Measurements from ENCODE around the gene LINS1.
A peak's percentile ranks its signal among the peaks of the same experiment; 100 is the strongest.
"Not testable (repeated sequence)": the region's sequence is repeated elsewhere in the genome, so short reads cannot be mapped to it uniquely, and the experiment has no call there.

Gene LINS1

DNA sequence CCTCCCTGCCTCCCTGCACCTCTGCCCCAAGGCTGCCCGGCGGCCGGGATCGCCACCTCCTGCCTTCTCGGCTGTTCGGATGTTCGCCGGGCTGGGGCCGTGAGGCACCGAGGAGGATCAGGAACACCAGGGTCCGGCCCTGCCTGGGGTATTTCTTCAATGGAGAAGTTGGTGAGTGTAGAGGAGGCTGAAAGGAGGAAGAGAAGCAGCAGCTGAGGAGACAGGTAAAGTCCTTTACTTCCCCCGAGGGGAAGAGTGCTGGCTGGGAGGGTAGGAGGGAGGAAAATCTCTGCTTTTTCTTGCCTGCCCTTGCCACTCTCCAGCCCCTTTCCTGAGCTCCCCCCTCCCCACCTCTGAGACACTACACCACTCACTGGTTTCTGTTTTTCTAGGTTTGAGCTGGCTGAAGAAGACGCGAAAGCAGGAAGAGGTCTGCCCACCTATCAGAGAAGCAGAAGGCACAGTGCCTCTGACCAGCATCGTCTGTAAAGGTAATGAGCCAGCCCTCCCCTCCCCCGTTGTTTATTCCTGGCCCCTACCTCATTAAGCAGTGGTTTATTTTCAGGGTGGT is 924 bp upstream of the LINS1 start:
- no peak for DNase-seq (ENCODE audit: low read depth)

DNA sequence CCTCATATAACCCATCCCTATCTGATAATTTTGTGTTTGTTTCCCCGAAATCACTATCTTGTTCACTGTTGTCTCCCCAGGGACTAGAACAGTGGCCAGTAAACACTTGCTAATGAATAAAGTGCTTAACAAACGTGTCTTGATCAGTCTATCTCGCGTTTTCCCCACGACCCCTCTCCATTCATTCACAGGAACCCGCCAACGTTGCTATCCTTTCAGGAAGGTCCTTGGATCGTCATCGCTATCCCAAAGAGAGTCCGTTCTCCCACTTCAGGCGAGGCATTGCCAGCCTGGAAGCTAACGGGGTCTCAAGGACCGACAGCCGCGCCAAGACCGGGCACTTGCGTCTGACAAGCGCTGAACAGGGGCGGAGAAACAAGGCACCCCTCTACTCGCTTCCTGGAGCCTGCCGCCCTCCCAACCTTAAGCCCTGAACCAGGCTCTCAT is 344 bp downstream of the LINS1 start:
- DNase-seq (ENCODE audit: low read depth) = no peak

DNA sequence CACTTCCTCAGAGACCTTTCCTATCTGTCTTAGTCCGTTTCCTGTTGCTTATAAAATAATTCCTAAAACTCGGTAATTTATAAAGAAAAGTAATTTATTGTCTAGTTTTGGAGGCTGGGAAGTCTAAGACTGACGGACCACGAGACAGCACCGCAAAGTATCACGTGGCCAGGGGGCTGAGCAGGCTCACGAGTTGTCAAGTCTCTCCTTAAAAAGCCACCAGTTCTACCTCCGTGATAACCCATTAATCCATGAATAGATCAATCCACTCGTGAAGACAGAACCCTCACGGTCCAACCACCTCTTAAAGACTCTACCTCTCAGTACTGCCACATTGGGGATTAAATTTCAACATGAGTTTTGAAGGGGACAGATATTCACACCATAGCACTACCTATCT is 821 bp downstream of the LINS1 start:
- peak; percentile 40 for DNase-seq (ENCODE audit: low read depth)

DNA sequence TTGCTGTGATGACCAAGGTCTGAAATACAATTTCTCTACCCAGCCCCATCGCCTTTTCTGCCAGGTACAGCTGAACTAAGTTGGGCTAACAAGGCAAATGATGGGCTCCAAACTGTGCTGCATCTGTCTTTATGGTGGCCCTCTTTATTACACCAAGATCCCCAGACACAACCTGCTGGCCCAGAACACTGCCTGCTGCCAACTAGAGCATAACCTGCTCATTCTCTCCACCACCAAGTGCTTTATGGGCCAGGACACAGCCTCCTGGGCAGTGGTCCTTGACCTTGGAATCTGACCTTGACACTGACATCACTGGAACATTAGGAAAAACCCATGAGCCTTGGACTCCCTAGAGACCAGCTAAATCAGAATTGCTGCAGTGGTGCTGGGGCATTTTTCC is 3.3 kb downstream of the LINS1 start:
- DNase-seq (ENCODE audit: low read depth) = no peak

DNA sequence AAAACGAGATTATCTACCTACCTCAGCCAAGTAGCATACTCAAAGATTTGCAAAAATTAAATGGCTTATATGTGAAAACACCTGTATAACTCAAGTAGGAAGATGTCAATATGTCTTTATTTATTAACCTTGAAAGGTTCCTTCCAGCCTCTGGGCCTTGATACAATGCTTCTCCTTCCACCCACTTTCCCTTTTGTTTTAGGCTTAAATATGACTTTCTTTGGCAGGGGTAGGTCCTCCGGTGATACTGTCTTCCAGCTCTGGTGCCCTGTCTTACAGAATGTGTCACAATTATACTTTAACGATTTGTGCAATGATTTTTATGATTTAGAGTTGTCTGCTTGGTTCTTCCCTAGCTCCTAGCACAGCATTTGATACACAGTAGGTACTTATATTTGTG is 4.1 kb downstream of the LINS1 start:
- DNase-seq (ENCODE audit: low read depth) = no peak

DNA sequence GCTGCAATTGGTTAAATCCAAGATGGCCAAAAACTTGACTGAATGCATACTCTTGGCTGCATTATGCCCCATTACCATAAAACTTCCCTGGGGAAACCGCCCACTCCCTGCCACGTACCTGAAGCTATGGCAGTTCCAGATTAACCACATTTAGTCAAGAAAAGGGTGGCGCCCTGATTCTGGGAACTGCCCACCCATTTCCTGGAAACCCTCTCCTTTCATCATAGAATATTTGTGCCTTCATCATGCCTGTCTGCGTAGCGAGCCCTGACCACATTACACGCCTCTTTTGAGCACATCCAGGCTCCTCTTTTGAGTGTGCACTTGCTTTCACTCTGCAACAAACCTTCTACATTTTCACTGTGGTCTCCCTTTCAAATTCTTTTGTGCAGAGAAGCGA is 5.2 kb downstream of the LINS1 start:
- DNase-seq (ENCODE audit: low read depth) = peak; percentile 95

DNA sequence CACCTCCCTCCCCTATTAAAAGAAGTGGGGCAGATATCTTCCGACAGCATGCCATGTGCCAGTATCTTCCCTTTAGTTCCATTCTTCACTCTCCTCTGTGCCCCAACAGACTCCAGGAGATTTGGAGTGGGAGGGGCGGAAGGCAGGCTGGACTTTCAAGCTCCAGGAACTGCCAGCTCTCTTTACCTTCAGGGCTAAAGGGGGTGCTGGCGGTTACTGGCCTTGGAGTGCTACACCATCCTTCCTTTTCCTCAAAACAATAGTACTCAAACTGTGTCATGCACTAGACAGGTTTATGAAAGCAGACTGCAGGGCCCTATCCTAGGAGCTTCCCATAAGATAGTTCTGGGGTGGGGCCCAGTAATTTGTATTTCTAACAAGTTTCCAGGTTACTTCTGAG is 6.0 kb downstream of the LINS1 start:
- no peak for DNase-seq (ENCODE audit: low read depth)

DNA sequence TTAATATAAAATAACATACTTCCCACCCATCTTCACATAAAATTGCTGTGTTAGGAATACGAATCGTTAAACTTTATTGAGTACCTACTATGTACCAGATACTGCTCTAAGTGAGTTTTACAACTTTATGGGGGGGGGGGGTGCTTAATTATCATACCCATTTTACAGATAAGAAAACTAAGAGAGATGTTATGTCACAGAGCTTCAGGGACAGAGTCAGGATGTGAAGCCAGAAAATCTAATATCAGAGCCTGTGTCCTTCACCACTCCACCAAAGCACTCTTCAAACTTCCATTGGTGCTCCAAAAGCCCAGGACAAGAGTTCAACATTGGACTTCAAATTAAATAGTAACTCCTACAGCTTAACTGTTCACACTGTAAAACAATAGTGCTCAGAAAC is 8.6 kb downstream of the LINS1 start:
- no peak for DNase-seq (ENCODE audit: low read depth)

DNA sequence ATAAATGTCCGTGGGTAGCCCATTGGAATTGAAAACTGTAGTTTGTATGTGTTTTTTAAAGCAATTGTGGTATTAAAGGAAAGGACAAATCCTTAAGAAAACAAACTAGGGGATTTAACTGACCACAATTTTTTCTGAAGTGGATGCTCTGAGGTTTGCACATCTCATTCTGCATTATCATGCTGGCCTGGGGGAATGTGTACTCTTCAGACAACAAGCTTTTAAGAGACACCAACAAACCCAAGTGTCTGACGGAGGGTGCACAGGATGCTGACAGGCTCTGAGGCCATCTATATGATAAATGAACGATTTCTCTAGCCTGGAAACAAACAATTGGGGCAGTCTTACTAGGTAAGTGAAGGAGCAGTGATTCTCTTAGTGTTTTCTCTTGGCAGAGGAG is 9.1 kb downstream of the LINS1 start:
- DNase-seq (ENCODE audit: low read depth) = no peak

DNA sequence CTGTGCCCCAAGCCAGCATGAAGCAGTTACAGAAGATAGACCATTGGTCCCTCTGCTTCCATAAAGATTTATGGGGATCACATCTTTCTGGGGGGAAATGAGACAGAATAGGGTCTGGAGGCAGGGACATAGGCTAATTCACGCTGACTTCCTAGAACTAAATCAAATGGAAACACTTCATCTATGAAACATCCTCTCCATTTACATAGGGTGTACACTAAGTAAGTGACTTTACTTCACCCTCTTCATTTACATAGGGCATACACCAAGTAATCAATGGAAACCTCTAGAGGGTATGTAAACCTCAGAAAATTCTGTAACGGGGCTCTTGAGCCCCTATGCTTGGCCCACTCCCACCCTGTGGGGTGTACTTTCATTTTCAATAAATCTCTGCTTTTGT is 10.1 kb downstream of the LINS1 start:
- DNase-seq (ENCODE audit: low read depth) = no peak

DNA sequence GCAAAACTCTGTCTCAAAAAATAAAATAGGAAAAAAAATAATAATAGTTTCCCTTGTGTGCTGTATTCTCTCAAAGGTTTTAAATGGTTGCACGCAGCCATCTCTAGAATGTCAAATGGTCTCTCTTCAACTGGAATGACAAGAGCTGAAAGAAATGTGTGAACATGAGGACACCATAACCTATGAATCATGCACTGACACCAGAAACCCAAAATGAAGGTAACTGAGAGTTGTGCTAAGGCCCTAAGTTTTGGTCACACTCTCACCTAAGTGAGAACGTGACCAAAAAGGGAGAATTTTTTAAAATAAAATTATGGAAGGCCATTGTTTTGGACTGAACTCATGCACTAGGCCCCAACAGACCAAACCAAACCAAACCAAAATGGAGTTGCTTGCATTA is 10.8 kb downstream of the LINS1 start:
- not testable (repeated sequence) for DNase-seq (ENCODE audit: low read depth)

DNA sequence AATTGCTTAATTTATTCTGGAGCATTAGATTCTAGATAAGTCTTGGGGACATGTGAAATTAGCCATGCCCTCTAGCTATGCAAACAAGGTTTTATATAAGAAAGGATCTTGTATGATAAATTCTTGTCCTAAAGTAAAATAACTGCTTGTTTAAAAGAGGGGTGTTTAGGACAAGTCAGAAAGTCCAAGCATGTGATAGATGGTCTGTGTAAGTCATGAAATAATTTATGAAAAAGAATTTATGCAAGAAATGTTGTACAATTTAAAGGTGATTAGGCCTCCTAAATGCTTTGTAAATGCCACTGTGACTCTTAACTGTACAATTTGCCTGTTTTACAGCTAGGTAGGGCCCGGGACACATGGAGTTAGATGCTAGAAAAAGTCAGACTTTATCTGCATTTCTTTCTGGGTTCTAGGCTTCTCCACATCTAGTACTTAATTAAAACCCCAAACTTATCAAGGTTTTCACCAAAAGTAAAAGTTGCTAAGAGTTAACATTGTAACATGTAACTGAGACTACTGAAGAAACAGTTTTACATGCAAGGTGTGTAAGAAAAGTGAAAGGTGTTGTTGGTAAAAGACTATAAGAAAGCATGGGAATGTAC is 13.2 kb downstream of the LINS1 start:
- DNase-seq (ENCODE audit: low read depth) = no peak

DNA sequence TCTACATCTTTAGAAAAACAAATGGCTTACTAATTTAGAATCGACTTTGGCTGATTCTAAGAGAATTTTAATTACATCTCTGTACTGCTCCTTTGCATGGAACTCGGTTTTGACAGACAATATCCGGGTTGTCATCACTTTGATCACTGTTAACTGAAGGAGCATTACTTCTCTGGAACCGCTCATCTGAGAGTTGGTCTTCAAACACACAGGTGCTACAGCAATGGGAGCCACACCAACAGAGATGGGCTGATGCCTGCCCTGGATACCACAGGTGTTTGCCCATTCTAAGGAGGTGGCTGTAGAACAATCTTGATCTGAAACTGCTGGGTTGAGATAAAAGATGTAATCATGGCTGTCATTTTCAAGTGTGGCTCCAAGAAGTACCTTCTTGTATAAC is 21.6 kb downstream of the LINS1 start:
- DNase-seq (ENCODE audit: low read depth) = no peak

DNA sequence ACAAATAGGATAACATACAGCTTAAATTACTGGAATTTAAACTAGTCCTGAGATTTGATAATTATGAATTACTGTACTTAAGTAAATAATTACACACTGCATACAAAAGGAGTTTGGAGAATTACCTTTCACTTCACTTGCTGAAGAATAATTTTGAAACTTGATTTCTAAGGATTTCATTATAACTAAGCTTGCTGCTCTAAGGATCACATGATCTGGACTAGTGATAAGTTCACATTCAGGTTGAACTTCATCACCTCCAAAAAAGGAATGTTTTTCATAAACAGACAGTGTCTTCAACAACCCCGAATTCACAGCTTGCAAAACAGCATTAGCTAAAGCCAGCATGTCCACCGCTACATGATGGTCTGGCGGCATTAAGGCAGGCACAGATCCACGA is 28.5 kb downstream of the LINS1 start:
- DNase-seq (ENCODE audit: low read depth) = no peak

DNA sequence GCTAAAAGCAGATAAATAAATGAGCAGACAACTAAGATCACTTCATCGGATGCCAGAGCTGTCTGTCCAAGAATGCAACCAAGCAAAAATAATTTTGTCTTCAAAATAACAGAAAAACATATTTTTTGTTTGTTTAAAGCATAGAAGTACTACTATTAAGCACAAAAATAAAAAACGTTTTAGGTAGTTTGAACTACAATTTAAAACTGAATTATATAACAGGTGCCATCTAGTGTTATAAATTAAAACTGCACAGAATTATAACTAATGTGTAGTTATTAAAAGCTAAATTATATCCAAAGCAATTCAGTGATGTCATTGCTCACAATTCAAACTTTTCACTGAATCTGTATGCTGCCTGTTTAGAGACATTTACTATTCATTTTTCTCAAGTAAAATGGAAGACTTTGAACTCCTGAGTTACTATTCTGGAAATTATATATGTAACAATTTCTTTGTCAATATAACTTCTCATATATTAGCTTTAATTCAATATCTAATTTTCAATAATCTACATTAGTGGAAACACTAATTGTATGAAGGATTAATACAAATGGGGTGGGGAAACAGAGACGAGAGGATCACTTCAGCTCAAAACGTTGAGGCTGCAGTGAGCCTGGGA is 29.5 kb downstream of the LINS1 start:
- DNase-seq (ENCODE audit: low read depth) = no peak

DNA sequence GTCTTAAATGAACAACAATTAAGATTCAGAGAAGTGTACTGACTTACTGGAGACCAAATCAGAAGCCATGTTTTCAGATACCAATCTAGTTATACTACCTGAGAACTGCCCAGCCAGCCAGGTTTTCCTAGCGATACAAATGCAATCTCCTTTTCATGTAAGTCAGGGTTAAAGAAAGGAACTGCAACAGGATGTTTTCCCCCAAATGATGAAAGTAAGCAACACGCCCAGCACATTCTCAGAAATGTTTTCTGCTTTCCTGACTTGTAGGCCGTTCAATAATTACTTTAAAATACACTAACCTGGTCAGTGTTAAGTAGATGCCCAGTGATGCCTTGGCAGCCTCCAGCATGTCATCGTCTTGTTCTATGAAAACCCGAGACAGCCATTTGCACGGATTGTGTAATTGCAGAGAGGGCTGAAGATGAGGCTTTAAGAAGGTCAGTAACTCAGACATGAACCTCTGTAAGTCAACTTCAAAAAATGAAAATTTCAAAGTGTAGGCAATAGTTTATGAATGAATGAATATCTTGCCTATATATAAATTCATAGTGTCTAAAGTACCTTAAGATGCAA is 30.3 kb downstream of the LINS1 start:
- no peak for DNase-seq (ENCODE audit: low read depth)

DNA sequence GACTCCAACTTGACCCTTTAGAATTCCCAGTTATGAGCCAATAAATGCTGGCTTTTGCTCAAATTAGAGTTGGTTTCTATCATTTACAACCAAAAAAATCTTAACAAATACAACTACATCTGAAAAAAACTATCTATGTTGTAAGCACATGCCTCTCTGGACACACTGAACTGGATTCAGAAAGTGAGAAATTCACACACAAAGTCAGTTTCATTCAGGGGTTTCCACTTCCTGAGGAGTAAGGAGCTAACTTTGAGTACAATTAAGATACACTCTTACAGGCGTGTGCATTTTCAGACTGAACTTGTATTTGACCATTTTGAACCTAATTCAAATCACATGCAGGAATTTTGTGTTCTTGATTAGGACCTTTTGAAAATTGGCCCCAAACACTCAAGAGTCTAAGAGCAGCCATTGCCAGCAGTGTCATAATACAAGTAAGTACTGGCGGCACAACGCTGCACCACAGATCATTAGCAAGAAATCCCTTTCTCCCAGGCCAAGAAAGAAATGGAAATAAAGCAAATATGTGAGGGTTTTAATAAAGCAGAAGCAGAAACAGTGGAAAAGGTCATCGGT is 31.2 kb downstream of the LINS1 start:
- DNase-seq (ENCODE audit: low read depth) = no peak

DNA sequence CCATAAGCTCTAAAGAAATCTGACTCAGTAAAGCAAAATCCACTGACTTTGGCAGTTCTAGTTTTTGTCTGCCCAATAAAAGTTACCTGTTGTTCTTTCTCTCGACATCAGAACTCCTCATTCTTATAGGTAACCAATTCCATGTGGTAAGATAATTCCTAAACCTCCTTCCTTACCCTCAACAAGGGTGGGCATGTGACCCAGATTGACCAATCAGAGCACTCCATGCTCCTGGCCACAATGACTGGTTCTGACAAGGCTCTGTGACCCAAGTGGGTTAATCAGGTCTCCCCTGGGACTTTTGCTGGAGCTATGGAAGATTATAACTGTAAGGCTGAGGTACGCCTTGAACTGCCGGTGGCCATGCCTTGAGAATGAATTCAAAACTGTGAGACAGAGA is 31.7 kb downstream of the LINS1 start:
- no peak for DNase-seq (ENCODE audit: low read depth)

DNA sequence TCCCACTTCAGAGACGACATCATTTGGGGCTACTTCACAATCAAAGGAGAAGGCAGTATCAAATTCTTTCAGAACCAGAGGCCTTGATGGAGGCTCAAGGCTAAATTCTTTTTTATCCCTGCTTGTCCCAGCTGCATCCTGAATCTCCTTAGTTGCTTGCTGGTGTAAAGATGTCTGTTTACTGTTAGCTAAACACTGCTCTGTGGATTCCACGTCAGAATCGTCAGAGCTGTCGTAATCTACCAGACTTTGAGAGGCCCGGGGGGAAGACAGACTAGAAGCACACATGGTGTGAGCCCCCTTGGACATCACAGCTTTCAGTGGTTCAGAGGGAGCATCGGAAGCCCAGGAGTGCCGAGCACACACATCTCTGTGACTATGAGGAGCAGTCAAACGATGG is 32.6 kb downstream of the LINS1 start:
- no peak for DNase-seq (ENCODE audit: low read depth)

DNA sequence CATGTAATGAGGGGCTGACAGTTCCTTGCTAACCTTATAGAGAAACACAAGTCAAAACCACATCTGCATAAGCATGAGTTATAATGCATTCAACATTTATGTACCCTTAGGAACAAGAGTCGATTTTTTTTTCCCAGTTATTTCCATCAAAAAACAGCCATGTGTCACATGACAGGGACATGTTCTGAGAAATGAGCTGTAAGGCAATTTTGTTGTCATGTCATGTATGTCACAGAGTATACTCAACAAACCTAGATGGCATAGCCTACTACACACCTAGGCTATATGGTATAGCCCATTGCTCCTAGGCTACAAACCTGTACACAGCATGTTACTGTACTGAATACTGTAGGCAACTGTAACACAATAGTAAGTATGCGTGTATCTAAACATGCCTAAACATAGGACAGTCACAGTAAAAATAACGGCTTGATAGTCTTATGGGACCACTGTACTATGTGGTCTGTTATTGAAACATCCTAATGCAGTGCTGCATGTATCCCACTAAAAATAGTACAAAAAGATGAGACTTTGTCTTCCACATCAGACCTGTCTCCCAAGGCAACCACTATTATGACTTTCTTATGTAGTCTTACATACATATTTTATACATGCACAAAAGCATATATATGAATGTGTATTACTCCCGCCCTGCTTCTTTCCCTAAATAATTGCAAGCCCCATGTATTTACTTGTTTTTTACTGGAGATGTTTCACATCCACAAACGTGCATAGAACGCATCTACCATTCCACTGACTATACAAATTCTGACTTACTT is 34.9 kb downstream of the LINS1 start:
- DNase-seq (ENCODE audit: low read depth) = no peak

DNA sequence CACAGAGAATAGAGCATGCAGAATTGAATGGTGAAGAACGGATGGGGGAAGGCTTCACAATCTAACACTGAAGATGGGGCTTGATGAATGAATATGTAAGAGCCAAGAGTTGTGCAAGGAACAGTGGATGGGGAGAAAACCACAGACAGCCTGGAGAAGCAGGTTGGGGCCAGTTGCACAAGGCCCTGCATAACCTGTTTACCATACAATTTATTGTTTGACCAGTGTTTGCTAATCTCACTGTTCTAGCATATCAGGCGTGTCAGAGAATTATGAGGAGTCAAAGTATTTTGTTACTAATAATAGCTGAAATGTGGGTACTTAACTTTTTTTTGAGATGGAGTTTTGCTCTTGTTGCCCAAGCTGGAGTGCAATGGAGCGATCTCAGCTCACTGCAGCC is 36.4 kb downstream of the LINS1 start:
- DNase-seq (ENCODE audit: low read depth) = no peak

DNA sequence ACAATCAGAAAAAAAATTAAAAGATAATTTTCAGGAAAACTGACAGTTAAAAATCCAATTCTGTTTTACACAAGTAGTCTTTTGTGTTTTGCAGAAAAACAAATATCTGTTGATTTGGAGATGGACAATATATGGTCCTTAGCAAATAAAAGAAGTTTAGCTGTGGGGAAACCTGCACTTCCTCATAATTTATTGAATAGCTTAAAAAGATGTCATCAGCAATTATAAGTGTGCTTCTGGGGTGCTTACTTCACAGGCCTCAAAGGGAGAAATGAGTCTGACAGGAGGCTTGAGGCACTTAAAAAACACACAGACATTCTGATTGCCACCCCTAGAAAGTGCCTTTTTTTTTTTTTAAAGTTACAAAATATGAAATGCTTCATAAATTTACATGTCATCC is 41.7 kb downstream of the LINS1 start:
- no peak for DNase-seq (ENCODE audit: low read depth)

DNA sequence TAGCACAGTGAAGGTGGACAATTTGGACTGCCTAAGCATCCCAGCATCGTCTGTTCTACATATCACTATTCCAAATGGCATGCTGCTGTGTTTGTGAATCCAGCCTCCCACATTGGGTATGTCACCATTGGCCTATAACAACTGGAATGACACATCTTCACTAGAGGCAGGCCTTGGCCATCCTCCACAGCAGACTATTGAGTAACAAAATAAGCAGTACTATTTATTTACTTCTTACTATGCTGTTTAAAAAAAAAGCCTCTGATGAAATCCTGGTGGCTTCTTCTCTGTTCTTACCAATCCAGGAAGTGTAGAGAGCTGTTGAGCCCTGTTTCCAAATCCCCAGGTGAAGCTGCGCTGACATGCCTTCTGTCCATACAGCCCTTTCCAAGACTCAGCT is 42.7 kb downstream of the LINS1 start:
- no peak for DNase-seq (ENCODE audit: low read depth)
